Endodermal cell (in vitro differentiated cells): ENCODE measurements around the gene ADSL. TPM values are rescaled to one million over a fixed set of nuclear protein-coding genes. Genes with fewer than 3 reads are reported as not detected.

ENCODE experiments used
- DNase-seq: peaks from one replicate; pipeline ENCODE4 v3.0.0-alpha.2; 2017
- H3K27ac ChIP-seq: 2 replicates; pipeline ENCODE4 v1.5.1; 2013; ENCODE audit warnings: mild to moderate bottlenecking, low read depth, low read length, moderate library complexity
- H3K27me3 ChIP-seq: 2 replicates; pipeline ENCODE4 v1.6.1; 2013; ENCODE audit warnings: mild to moderate bottlenecking, low read length, moderate library complexity; ENCODE audit not compliant: insufficient read depth, control insufficient read depth, poor library complexity, severe bottlenecking
- H3K36me3 ChIP-seq: 2 replicates; pipeline ENCODE4 v1.7.0; 2013; ENCODE audit warnings: mild to moderate bottlenecking, low read length, moderate library complexity; ENCODE audit not compliant: control insufficient read depth, insufficient read depth
- H3K4me1 ChIP-seq: one replicate; pipeline ENCODE4 v1.7.0; 2013; ENCODE audit warnings: low read length; ENCODE audit not compliant: control insufficient read depth, insufficient read depth
- H3K4me3 ChIP-seq: 2 replicates; pipeline ENCODE4 v1.5.1; 2013; ENCODE audit warnings: mild to moderate bottlenecking, low read length, moderate library complexity
- H3K9ac ChIP-seq: 2 replicates; pipeline ENCODE4 v1.6.1; 2013; ENCODE audit warnings: mild to moderate bottlenecking, low read length, moderate library complexity; ENCODE audit not compliant: poor library complexity, severe bottlenecking; ENCODE audit errors: extremely low read depth
- H3K9me3 ChIP-seq: 2 replicates; pipeline ENCODE4 v1.6.1; 2013; ENCODE audit warnings: mild to moderate bottlenecking, low read length, moderate library complexity; ENCODE audit not compliant: control insufficient read depth
- H3K27ac Mint-ChIP-seq: 2 replicates; pipeline ENCODE4 v1.8.0; 2020; ENCODE audit warnings: mixed read lengths
- H3K27me3 Mint-ChIP-seq: 2 replicates; pipeline ENCODE4 v1.8.0; 2021; ENCODE audit warnings: mild to moderate bottlenecking, mixed read lengths; ENCODE audit not compliant: insufficient read depth
- H3K36me3 Mint-ChIP-seq: 2 replicates; pipeline ENCODE4 v1.8.0; 2020; ENCODE audit warnings: low read depth, mixed read lengths
- H3K4me1 Mint-ChIP-seq: 2 replicates; pipeline ENCODE4 v1.8.0; 2020; ENCODE audit warnings: mixed read lengths
- H3K4me3 Mint-ChIP-seq: 2 replicates; pipeline ENCODE4 v1.8.0; 2020; ENCODE audit warnings: mild to moderate bottlenecking, moderate library complexity, mixed read lengths
- H3K9me3 Mint-ChIP-seq: 2 replicates; pipeline ENCODE4 v1.8.0; 2020; ENCODE audit warnings: mild to moderate bottlenecking, mixed read lengths
- WGBS, 2 experiments: methylation state at CpG; one replicate each; pipeline versions ENCODE4 v1.1.5 to v1.1.7; 2013; ENCODE audit warnings: missing lambda C conversion rate in 2 of 2, mixed read lengths in 1 of 2; ENCODE audit not compliant: insufficient coverage in 1 of 2, insufficient read length in 1 of 2; 5-methylcytosine and 5-hydroxymethylcytosine counted together
- total RNA-seq, 2 donors: library from RNA; stranded (reverse); fragmentation: NEBNext Ultra II Directional in 1 of 2; extraction: Animal tissue kit (Norgen Biotek cat#: 25700) in 1 of 2; gene quantifications; 2 replicates in 1 of 2; 3 replicates in 1 of 2; pipeline ENCODE4 v1.2.1, GENCODE V29; 2021
- TF ChIP-seq, protein P1 (sequence below): fragments of 200-600 bp; sonication (generic); conservative IDR thresholded peaks from 2 replicates; pipeline ENCODE4 v1.5.0; 2021; ENCODE audit warnings: antibody characterized with exemption, mild to moderate bottlenecking

Gene ADSL
- total RNA-seq, 2 donors from 2014 or later, result 107 to 118 TPM

DNA sequence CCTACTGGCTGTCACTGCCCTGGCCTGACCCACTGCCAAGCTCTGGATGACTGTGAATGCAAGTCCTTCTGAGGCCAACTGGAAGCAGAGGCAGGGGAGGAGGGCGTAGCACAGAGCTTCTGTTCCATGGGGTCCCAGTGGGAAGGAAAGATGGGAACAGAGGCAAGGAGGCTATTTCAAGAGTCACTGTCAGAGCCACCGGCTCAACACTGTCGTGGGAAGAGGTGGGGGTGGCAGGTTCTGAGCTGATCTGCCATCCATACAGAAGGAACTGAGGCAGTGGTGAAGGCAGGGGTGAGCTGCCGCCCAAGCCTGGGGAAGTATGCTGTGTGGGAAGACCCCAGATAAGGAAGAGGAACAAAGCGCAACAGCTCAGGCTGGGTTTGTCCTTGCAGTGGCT, 78.8 kb downstream of the ADSL start:
- H3K36me3 Mint-ChIP-seq, result peaks cover 49% of the 10 kb centered on the region

GRCh38 chr22:40426594-40427333, 80.5 kb downstream of the ADSL start:
- DNase-seq, result no peak
- Histone ChIP-seq H3K27me3 (no peaks in the 10 kb centered on the region), H3K4me1 (peaks cover 5% of the 10 kb centered on the region), H3K9me3 (no peaks in the 10 kb centered on the region), H3K36me3 (peaks cover 52% of the 10 kb centered on the region), H3K9ac (peak overlapping the region; percentile 8), H3K27ac (peak overlapping the region; percentile 93), H3K4me3 (no peak overlapping the region)
- no peaks in the 10 kb centered on the region for H3K9me3 Mint-ChIP-seq
- H3K27me3 Mint-ChIP-seq, result no peaks in the 10 kb centered on the region
- peak overlapping the region; percentile 76 for H3K27ac Mint-ChIP-seq
- H3K4me3 Mint-ChIP-seq, result no peak overlapping the region
- 85 to 92% methylated on average over 7 to 9 of the region's 9 CpGs for WGBS, 2 experiments
- peaks cover 50% of the 10 kb centered on the region for H3K36me3 Mint-ChIP-seq
- TF ChIP-seq, protein P1, sequence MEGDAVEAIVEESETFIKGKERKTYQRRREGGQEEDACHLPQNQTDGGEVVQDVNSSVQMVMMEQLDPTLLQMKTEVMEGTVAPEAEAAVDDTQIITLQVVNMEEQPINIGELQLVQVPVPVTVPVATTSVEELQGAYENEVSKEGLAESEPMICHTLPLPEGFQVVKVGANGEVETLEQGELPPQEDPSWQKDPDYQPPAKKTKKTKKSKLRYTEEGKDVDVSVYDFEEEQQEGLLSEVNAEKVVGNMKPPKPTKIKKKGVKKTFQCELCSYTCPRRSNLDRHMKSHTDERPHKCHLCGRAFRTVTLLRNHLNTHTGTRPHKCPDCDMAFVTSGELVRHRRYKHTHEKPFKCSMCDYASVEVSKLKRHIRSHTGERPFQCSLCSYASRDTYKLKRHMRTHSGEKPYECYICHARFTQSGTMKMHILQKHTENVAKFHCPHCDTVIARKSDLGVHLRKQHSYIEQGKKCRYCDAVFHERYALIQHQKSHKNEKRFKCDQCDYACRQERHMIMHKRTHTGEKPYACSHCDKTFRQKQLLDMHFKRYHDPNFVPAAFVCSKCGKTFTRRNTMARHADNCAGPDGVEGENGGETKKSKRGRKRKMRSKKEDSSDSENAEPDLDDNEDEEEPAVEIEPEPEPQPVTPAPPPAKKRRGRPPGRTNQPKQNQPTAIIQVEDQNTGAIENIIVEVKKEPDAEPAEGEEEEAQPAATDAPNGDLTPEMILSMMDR, result no peak
- H3K4me1 Mint-ChIP-seq, result peaks cover 12% of the 10 kb centered on the region

More for the DNA sequence above, 78.8 kb downstream of the ADSL start:
- peaks cover 5% of the 10 kb centered on the region for H3K4me1 ChIP-seq
- no peaks in the 10 kb centered on the region for H3K9me3 ChIP-seq
- Mint-ChIP-seq H3K27ac (no peak overlapping the region), H3K27me3 (no peaks in the 10 kb centered on the region), H3K9me3 (no peaks in the 10 kb centered on the region), H3K4me1 (peaks cover 12% of the 10 kb centered on the region), H3K4me3 (no peak overlapping the region)
- no peak overlapping the region for H3K4me3 ChIP-seq
- TF ChIP-seq, protein P1, result no peak
- H3K27me3 ChIP-seq, result no peaks in the 10 kb centered on the region
- DNase-seq, result no peak
- peaks cover 48% of the 10 kb centered on the region for H3K36me3 ChIP-seq
- WGBS, 2 experiments, result 89 to 95% methylated on average over 4 to 5 of the region's 5 CpGs
- H3K9ac ChIP-seq, result no peak overlapping the region
- H3K27ac ChIP-seq, result no peak overlapping the region

DNA sequence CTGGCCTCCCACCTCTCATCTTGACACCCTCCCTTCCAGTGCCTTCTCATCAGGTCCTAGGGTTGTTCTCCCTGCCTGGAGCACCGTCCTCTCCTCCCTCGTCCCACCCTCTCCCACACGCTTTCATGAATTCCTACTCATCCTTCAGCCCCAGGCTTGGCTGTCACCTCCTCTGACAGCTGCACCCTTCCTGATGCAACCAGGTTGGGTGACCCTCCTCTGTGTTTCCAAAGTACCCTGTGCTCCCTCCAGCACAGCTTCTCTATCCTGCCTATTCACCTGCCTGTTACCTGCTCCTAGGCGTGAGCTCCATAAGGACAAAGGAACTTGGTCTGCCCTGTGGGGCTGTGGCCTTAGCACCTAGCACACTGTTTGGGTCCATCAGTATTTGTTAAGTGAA, 82.5 kb downstream of the ADSL start:
- 97% methylated on average over 4 of the region's 4 CpGs for WGBS, 2 experiments
- H3K27ac ChIP-seq, result no peak overlapping the region
- Mint-ChIP-seq H3K36me3 (peaks cover 36% of the 10 kb centered on the region), H3K27ac (peak overlapping the region; percentile 61), H3K9me3 (no peaks in the 10 kb centered on the region), H3K4me1 (peaks cover 12% of the 10 kb centered on the region), H3K27me3 (no peaks in the 10 kb centered on the region), H3K4me3 (no peak overlapping the region)
- TF ChIP-seq, protein P1, result no peak
- H3K27me3 ChIP-seq, result no peaks in the 10 kb centered on the region
- H3K36me3 ChIP-seq, result peaks cover 43% of the 10 kb centered on the region
- H3K4me3 ChIP-seq, result no peak overlapping the region
- DNase-seq, result no peak
- H3K9ac ChIP-seq, result no peak overlapping the region
- H3K4me1 ChIP-seq, result peaks cover 5% of the 10 kb centered on the region
- H3K9me3 ChIP-seq, result no peaks in the 10 kb centered on the region
